NCI-H2196 (cell line): ENCODE data around the gene OR2AE1.
A peak's percentile ranks its signal among the peaks of the same experiment; 100 is the strongest.

ENCODE experiments used
- DNase-seq: peaks from one replicate; lab custom pipeline; 2025; ENCODE audit not compliant: unreplicated experiment; lab: John Stamatoyannopoulos, UW

OR2AE1 gene

GRCh38 chr7:99860281-99861127 lies 16.3 kb downstream of the OR2AE1 start:
- DNase-seq: no peak

- no peak for DNase-seq
Measured at GRCh38 chr7:99855236-99855635, 21.6 kb downstream of the OR2AE1 start.

GRCh38 chr7:99848420-99849216 lies 28.2 kb downstream of the OR2AE1 start:
- no peak for DNase-seq

- no peak for DNase-seq
Measured at GRCh38 chr7:99844328-99844727, 32.5 kb downstream of the OR2AE1 start.

- no peak for DNase-seq
Measured at GRCh38 chr7:99843808-99844207, 33.0 kb downstream of the OR2AE1 start.

DNA sequence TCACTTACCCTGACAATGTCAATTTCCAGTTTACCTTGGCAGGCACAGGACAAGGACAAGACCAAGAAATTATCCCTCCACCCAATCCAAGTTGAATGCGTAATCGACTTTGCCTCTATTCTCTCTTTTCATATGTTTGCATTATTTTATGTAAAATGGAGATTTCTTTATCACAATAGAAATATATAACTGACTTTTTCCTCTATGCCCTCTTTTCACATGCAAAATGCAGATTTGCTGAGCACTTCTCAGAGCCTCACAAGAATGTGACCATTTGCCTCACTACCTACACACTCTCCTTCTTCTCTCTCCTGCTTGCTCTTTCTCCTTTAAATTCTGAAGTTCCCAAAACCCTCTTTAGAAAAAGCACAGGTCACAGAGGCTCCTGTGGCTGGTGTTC lies 33.9 kb downstream of the OR2AE1 start:
- DNase-seq: no peak

DNA sequence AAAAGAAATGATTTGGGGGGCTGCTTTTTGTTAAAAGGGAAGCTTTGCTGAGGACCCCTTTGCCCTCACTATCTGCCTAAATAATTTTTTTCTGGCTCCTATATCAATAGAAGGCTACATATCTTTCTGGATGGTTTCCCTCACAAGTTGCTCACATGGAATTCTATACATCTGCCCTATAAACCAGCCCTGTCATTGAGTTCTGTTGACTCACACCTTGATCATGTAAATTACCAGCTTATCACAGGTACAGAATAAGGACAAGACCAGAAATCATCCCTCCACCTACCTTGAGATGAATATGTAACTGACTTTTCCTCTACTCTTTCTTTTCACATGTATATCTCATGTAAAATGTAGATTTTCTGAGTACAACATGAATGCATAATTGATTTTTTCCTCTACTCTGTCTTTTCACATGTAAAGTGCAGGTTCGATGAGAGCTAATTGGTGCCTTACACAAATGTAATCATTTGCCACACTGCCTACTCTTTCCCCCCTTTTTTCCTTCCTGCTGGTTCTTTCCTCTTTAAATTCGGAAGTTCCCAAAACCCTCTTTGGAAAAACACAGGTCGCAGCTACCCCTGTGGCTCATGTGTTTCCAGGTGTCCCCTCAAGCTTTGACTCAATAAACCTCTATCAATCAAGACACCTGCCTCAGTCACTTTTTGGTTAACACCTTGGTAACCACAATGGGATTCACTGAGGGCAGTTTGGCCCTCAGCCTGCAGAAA lies 36.5 kb downstream of the OR2AE1 start:
- DNase-seq: no peak

DNA sequence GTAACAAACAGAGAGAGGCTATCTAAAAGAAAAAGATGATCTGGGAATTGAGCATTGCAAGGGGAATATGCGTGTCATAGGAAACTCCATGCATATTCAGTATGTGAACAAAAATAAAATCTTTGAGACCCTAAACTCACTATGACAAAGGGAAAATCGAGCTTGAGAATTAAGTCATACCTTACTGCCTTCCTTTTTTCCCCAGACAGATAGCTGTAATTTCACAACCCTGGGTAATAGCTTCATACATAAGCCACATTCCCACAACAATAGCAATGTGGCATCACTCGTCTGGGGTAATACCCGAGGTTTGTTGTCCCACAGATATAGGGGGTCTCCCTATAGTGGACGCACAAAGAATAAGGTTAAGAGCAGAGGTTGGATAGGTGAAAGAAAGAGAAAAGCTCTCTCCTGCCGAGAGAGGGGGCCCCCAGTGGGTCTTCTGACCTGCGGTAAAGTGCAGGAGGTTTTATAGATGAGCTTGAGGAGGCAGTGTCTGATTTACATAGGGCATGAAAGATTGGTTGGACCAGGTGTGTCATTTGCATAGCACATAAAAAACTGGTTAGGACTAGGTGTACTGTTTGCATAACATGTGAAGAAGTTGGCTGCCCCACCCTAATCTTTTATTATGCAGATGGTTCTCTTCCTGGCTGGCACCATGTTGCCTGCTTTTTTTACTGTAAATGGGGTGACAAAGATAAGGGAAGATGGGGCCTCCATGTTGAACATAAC lies 37.4 kb downstream of the OR2AE1 start:
- DNase-seq: peak; percentile 65

DNA sequence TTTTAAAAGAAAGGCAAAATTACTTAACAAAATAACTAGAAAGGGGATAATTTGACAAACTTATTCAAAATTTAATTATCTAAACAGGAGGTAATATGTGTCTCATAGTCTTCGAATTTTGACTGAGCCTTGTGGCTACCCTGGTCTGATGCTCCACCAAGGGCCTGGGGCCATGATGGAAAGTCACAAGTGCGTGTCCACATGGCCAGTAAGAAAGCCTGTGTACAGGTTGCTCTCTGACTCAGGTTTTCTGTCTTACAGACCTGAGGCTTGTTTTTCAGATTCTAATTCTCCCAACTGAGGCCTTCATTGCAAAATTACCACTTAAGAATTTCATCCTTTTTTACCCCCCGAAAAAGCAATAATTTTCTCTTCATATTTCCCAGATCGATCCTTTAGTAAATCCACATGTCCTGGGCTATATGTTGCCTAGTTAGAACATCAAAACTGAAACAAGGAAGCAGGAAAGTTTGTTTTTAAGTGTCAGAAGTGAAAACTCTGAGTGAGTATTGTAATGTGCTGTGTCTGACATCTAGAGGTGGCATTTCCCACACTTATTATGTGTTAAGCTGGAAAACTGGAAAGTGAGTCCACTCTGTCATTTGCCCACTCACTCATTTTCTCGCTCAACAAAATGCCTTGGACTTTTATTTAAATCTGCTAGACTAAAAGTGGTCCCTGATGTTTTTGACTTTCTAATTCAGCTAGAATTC lies 39.0 kb downstream of the OR2AE1 start:
- no peak for DNase-seq

- no peak for DNase-seq
Measured at GRCh38 chr7:99835189-99835588, 41.6 kb downstream of the OR2AE1 start.

DNA sequence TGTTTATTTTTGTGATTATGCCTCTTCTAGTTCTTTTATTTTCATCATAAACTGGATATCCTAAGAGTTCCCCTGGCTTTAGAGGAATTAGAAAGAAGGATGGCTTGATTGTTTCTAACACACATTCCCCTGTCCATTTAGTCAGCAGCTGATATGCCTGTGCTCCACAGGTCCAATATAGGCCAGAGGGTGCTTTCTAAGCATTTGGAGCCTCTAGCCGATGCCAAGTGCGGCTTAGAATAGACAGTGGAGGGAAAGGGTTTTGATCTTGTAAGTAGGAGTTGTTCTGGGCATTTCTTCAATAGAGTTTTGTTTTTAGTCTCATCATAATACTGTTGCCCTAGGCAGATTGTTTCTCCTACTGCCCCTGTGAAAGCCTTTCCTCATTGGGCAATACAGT lies 42.5 kb downstream of the OR2AE1 start:
- no peak for DNase-seq

DNA sequence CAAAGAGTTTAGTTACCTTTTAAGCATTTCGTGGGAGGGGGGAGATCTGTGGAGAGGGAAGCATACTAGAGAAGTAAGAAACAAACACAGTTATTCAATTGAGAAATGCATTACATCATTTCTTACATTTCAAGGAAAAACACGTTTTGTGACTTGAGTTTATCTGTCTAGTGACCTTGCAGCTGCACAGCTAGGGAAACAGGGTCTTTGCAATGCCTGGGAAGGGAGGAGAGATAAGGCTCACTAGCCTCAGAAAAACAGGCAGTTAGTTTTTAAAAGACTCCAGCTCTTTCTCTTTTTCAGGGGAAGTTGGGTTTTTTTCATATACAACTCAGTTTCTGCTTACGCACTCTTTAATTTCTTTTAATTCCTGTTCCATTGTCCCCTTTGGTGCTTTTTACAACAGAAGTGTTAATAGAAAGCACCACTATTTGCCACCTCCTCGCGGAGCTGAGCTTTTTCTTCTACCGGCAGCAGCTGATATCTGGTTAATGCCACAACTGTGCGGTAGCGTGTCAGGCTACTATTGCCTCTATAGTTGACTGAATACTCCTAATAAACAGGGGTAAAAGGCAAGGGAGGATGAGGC lies 43.5 kb downstream of the OR2AE1 start:
- DNase-seq: no peak

DNA sequence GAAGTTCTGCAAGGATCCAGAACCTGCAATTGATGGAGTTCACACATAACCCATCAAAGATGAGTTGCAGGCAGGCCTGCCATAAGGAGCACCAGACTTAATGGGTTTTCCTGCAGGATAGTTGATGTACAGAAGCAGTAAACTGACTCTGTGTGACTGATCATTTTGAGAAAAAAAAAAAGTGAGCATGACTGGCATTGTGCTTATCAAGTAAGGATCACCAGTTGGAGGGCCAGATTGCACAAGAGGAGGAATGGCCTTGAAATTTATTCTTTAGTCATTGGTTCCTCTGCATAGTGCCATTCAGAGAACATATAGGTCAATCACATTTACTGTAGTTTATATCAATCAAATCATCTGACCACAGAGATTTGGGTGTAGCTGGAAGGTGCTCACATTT lies 45.2 kb downstream of the OR2AE1 start:
- DNase-seq: no peak

DNA sequence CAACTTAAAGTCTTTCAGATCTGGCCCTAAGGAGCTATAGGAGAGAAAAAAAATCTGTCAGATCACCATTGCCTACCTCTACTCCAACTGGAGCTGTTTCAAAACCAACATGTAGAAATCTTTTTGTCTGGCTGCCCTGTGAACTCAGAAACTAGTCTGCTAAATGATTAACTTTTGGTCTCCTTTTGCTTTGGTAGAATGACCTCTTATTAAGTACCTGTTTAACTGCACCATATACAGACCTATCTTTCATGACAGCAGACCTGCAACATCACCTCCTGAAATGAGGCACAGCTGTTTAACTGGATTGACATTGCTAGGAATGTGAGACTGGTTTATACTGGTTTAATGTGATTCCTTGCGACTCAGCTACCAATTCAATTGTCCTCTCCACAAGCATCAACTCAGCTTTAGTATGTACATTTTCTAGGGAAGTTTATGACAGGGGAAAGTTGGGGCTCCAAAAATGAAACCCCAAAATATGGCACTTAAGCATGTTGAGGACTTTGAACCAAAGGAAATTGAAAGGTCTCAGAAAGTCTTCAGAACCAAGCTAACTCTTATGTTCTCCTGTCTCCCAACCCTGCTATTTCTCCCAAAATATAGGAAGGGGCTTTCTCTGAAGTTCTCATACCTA lies 47.2 kb downstream of the OR2AE1 start:
- DNase-seq: no peak

GRCh38 chr7:99828811-99829210 lies 48.0 kb downstream of the OR2AE1 start:
- DNase-seq: no peak

- DNase-seq: no peak
Measured at GRCh38 chr7:99827040-99827778, 49.6 kb downstream of the OR2AE1 start.
